C4-2B (cell line): ENCODE data around the gene RPS19BP1.

ENCODE experiments used
- H3K27ac ChIP-seq: fragments of 450-650 bp; 2 replicates; pipeline ENCODE4 v1.5.1; 2017
- CTCF ChIP-seq: fragments of 450-650 bp; conservative IDR thresholded peaks from 2 replicates; pipeline ENCODE4 v1.5.1; 2017; ENCODE audit warnings: mild to moderate bottlenecking
- ZFX ChIP-seq: fragments of 450-650 bp; IDR thresholded peaks from 2 replicates; pipeline ENCODE4 v1.6.1; 2017

RPS19BP1 gene

DNA sequence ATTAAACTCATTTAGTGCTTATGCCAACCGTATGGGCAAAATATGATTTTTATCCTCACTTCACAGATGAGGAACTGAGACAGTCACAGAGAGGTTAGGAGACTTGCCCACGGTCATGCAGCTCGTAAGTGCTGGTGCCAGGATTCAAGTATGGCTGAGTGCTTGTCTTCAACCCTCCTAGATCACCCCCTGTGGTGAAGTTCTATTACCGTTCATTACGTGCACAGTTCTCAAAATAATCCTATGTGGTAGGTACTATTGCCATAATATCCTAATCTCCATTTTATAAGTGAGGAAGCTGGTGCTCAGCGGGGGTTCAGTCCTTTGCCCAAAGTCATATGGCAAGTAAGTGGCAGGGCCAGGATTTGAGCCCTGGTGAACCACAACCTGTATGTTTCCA is 28.9 kb downstream of the RPS19BP1 start:
- TF ChIP-seq CTCF: no peak
- TF ChIP-seq ZFX: no peak
- H3K27ac ChIP-seq: peak overlapping the region; percentile 95; the same call in 1 of the 2 replicates

DNA sequence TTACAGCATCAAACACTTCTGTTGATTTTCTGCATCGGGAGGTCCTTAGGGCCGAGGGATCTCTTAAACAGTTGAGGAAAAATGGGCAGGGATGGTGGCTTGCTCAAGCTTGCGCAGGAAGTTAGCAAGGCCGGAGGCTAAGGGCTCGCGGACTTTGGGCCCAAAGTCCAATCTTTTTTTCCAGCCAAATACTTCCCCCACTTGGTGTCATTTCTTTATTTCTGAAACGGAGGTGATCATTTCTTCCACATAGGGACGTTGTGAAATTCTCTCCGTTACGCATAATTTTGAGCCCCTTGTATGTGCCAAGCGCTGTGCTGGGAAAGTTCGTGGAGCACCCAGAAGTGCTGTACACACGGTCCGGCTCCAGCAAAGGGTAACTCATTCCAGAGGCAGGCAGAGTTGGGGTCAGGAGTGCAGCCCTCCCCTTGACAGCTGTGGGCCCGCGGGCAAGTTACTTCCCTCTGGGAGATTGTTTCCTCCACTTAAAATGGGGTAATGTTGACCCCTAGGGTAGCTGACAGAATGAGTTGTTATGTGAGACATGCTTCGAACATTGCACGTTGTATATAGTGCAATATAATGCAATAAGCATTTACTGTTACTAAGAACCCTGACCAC is 29.6 kb downstream of the RPS19BP1 start:
- peak overlapping the region; percentile 95 for H3K27ac ChIP-seq
- TF ChIP-seq CTCF (no peak), ZFX (peak; percentile 66; the same call in 1 of the 2 replicates)

GRCh38 chr22:39502109-39502788 is 30.3 kb downstream of the RPS19BP1 start, which contains the start of gene MIEF1:
TSS of gene MIEF1 (plus strand) at chr22:39502290. CDS start at chr22:39511295, 9,005 bp downstream.
- TF ChIP-seq ZFX (0 out of 2 replicates have a peak, but pooled peaks have one; percentile 67), CTCF (no peak)
- H3K27ac ChIP-seq: peak within 1 kb of the TSS; percentile 95

DNA sequence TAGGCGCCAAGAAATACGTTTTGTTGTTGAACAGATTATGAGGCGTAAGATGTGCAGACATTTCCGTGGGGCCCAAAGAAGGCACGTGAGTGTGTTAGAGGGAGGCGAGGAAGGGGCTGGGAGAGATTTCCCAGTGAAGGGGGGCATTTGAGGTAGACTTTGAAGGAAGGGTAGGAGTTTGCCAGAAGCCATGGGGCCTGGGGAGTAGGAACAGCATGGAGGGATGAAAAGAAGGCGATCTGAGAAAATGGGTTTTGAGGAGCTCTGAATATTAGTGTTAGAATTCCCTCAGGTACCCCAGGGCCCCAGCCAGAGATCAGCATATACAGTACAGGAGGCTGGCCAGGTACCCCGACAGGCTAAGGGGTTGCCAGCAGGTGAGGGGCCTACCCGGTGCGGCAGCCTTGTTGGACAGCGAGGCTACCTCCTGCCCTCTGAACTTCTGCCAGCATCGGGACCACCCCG is 30.9 kb downstream of the RPS19BP1 start:
- H3K27ac ChIP-seq: peak overlapping the region; percentile 95
- TF ChIP-seq CTCF (no peak), ZFX (no peak)

DNA sequence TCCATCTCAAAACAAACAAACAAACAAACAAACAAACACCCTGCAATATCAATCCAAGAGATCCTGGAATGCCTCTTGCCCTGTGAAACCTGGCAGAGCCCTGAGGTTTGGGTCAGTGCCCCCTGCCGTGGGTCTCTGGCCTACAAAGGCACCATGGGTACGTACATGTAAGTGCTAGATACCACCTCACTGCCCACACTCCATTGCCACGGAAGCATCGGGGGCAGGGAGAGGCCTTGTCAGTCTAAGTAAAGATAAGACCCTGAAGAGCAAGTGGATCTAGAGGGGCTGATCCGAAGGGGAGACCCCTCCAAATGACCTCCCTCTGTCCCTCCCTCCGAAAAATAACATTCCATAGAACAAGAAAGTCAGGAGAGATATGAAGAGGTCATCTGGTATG is 32.4 kb downstream of the RPS19BP1 start:
- TF ChIP-seq ZFX: no peak
- no peak for TF ChIP-seq CTCF
- peak overlapping the region; percentile 95 for H3K27ac ChIP-seq

- TF ChIP-seq CTCF (no peak), ZFX (no peak)
- H3K27ac ChIP-seq: peak overlapping the region; percentile 95
These were observed 33.7 kb downstream of the RPS19BP1 start for GRCh38 chr22:39498802-39499201.

DNA sequence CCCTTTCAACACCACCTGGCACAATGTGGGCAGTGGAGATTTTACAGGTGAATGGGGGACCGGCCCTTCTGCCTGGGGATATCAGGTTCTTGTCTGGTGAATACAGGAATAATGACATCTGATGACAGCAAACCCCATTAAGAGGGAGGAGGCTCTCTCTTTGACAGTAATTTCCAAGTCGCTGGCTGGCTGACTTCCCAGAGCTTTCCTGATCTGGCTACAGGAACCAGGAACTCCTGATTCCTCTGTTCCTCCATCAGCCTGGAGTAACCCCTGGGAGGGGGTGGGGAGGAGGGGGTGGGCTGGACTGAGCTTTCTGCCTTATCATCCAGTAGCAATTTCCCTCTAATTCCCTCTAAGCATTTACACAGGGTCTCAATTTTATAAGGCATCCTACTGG is 34.2 kb downstream of the RPS19BP1 start:
- no peak for TF ChIP-seq CTCF

More for the DNA sequence above, 34.2 kb downstream of the RPS19BP1 start:
- H3K27ac ChIP-seq: peak overlapping the region; percentile 95
